Transverse colon (tissue), 4 donors: ENCODE measurements around the gene GSG1L. TPM values are rescaled to one million over a fixed set of nuclear protein-coding genes. Genes with fewer than 3 reads are reported as not detected.

ENCODE experiments used
- DNase-seq: peaks from one replicate; pipeline ENCODE4 v3.0.0-alpha.2; 2019
- H3K27ac ChIP-seq, 4 donors: fragments of 200-600 bp; sonication (generic); 2 replicates each; pipeline ENCODE4 v1.5.1; 2016 to 2018; ENCODE audit warnings: inconsistent platforms in 4 of 4
- H3K27me3 ChIP-seq: fragments of 200-600 bp; sonication (generic); 2 replicates; pipeline ENCODE4 v1.5.1; 2017; ENCODE audit warnings: inconsistent platforms
- H3K36me3 ChIP-seq, 4 donors: fragments of 200-600 bp; sonication (generic); 2 replicates each; pipeline ENCODE4 v1.5.1; 2017 to 2019; ENCODE audit warnings: inconsistent platforms in 4 of 4
- H3K4me1 ChIP-seq, 4 donors: fragments of 200-600 bp; sonication (generic); 2 replicates each; pipeline ENCODE4 v1.5.1; 2017 to 2020; ENCODE audit warnings: inconsistent platforms in 4 of 4
- H3K4me3 ChIP-seq, 4 donors: fragments of 200-600 bp; sonication (generic); 1 replicate in 1 of 4; 2 replicates in 3 of 4; pipeline versions ENCODE4 v1.5.1 to v1.6.1; 2017 to 2019; ENCODE audit warnings: inconsistent platforms in 4 of 4
- H3K9me3 ChIP-seq, 2 donors: fragments of 200-600 bp; sonication (generic); 2 replicates each; pipeline ENCODE4 v1.5.1; 2017 to 2019; ENCODE audit warnings: inconsistent platforms in 2 of 2
- EP300 ChIP-seq: sonication (generic); formaldehyde crosslinking; IDR thresholded peaks from one replicate; pipeline ENCODE4 v1.6.1; 2017; ENCODE audit warnings: antibody characterized with exemption, low read depth
- POLR2A ChIP-seq: fragments of 450-650 bp; IDR thresholded peaks from one replicate; pipeline ENCODE4 v1.6.1; 2016; ENCODE audit warnings: antibody characterized with exemption, mild to moderate bottlenecking, moderate library complexity
- POLR2AphosphoS5 ChIP-seq, 3 donors: sonication (generic); formaldehyde crosslinking; IDR thresholded peaks; one replicate each; pipeline ENCODE4 v1.6.1; 2016; ENCODE audit warnings: antibody characterized with exemption in 3 of 3
- WGBS, 2 donors: methylation state at CpG; one replicate each; pipeline ENCODE4 v1.1.5; 2018; ENCODE audit warnings: low coverage in 1 of 2; 5-methylcytosine and 5-hydroxymethylcytosine counted together
- in situ Hi-C, 4 donors: fragments of 200-750 bp; cut with MboI; loops; one replicate each; pipeline versions ENCODE4 v1.15.0 to v1.15.1; 2017; ENCODE audit warnings: low sequenced_read_pairs in 3 of 4, low pct_ligation_motif_present in 1 of 4, low pct_unique_long_range_greater_than_20kb in 1 of 4
- intact Hi-C: fragments of 100-400 bp; cut with DNase I; formaldehyde crosslinking; loops from one replicate; pipeline ENCODE4 v1.15.1; 2023; ENCODE audit warnings: low total_unique reads
- total RNA-seq, 4 donors: library from RNA; depleted of rRNA; stranded (reverse); fragments of >200 nt; gene quantifications; one replicate each; pipeline ENCODE4 v1.1.0, GENCODE V29; 2016
- TF ChIP-seq, protein P1 (sequence below), 5 experiments: fragments of 200-600 bp in 3 of 5; fragments of 450-650 bp in 2 of 5; sonication (generic) in 3 of 5; IDR thresholded peaks; 1 replicate in 2 of 5; 2 replicates in 3 of 5; pipeline ENCODE4 v1.5.1; 2016 to 2017; ENCODE audit warnings: antibody characterized with exemption in 5 of 5, inconsistent platforms in 3 of 5, mild to moderate bottlenecking in 2 of 5, moderate library complexity in 1 of 5

Gene GSG1L
- total RNA-seq, 4 donors from 2014 or later: not detected

DNA sequence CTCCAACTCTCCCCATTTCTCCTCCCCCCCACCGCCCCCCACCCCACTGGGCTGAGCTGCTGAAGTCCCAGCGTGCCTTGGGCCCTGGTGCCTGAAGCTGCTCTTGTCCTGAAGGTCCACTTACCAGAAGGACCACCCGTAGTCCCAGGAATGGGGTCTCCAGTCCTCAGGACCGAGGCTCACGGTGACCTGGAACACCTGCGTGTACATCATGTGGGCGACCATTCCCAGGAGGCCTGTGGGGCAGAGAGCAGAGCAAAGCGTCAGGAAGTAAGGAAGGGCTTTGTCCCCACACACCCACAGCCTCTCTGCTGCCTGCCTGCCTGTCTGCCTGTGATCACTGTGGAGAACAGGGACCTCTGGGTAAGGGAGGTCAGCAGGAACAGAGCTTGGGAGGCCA lies 218.7 kb downstream of the GSG1L start:
- Histone ChIP-seq H3K4me3 (no peak overlapping the region), H3K4me1 (no peaks in the 10 kb centered on the region), H3K27me3 (no peaks in the 10 kb centered on the region), H3K9me3 (no peaks in the 10 kb centered on the region), H3K36me3 (no peaks in the 10 kb centered on the region), H3K27ac (no peak overlapping the region)
- no peak for DNase-seq
- intact Hi-C loops: no loop called here
- 84% methylated on average over 8 of the region's 8 CpGs; no CpG with 5 or more reads in 1 of the 2 donors for WGBS, 2 donors
- in situ Hi-C loops: no loop called here
- TF ChIP-seq, protein P1, sequence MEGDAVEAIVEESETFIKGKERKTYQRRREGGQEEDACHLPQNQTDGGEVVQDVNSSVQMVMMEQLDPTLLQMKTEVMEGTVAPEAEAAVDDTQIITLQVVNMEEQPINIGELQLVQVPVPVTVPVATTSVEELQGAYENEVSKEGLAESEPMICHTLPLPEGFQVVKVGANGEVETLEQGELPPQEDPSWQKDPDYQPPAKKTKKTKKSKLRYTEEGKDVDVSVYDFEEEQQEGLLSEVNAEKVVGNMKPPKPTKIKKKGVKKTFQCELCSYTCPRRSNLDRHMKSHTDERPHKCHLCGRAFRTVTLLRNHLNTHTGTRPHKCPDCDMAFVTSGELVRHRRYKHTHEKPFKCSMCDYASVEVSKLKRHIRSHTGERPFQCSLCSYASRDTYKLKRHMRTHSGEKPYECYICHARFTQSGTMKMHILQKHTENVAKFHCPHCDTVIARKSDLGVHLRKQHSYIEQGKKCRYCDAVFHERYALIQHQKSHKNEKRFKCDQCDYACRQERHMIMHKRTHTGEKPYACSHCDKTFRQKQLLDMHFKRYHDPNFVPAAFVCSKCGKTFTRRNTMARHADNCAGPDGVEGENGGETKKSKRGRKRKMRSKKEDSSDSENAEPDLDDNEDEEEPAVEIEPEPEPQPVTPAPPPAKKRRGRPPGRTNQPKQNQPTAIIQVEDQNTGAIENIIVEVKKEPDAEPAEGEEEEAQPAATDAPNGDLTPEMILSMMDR (IDR thresholded peaks at IDR 0.05): no peak
- TF ChIP-seq EP300 (no peak), POLR2AphosphoS5 (IDR thresholded peaks at IDR 0.05) (no peak), POLR2A (no peak)

DNA sequence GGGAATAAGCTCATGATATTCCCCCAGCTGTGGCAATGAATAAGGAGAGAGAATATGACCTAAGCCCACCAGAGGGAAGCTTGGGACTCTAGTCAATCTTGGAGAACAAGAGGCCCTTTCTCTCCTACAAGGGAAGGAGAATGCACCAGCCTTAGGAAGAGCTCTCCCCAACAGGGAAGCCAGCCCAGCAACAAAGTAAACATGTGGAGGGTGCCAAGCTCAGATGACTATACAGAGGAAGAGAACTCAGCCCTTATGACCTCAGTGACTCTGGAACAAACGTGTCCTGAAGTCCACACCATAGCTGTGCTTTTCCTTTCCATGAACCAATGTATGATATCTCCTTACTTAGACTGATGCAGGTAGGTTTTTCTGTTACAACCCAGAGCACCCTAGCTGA lies 219.7 kb downstream of the GSG1L start:
- H3K27me3 ChIP-seq: no peaks in the 10 kb centered on the region
- no peaks in the 10 kb centered on the region for H3K9me3 ChIP-seq
- intact Hi-C loops (no loop called here), in situ Hi-C loops (no loop called here)
- no peak for TF ChIP-seq POLR2A
- no peak for TF ChIP-seq POLR2AphosphoS5 (IDR thresholded peaks at IDR 0.05)
- TF ChIP-seq EP300: no peak
- TF ChIP-seq, protein P1 (IDR thresholded peaks at IDR 0.05): no peak
- H3K36me3 ChIP-seq: no peaks in the 10 kb centered on the region
- WGBS, 2 donors: 9 to 60% methylated on average over 1 of the region's 1 CpG
- no peaks in the 10 kb centered on the region for H3K4me1 ChIP-seq
- no peak for DNase-seq
- H3K4me3 ChIP-seq: no peak overlapping the region
- H3K27ac ChIP-seq: no peak overlapping the region

- no peak overlapping the region for H3K4me3 ChIP-seq
- no peak overlapping the region for H3K27ac ChIP-seq
- in situ Hi-C loops: no loop called here
- no peaks in the 10 kb centered on the region for H3K9me3 ChIP-seq
- no peaks in the 10 kb centered on the region for H3K27me3 ChIP-seq
- no peaks in the 10 kb centered on the region for H3K36me3 ChIP-seq
- no peak for TF ChIP-seq POLR2AphosphoS5 (IDR thresholded peaks at IDR 0.05)
- TF ChIP-seq, protein P1 (IDR thresholded peaks at IDR 0.05): no peak
- no peak for TF ChIP-seq EP300
- TF ChIP-seq POLR2A: no peak
- intact Hi-C loops: no loop called here
- H3K4me1 ChIP-seq: no peaks in the 10 kb centered on the region
- no peak for DNase-seq
- WGBS, 2 donors: 82 to 88% methylated on average over 24 of the region's 24 CpGs
Observed at GRCh38 chr16:27841911-27842310, 221.6 kb downstream of the GSG1L start.

DNA sequence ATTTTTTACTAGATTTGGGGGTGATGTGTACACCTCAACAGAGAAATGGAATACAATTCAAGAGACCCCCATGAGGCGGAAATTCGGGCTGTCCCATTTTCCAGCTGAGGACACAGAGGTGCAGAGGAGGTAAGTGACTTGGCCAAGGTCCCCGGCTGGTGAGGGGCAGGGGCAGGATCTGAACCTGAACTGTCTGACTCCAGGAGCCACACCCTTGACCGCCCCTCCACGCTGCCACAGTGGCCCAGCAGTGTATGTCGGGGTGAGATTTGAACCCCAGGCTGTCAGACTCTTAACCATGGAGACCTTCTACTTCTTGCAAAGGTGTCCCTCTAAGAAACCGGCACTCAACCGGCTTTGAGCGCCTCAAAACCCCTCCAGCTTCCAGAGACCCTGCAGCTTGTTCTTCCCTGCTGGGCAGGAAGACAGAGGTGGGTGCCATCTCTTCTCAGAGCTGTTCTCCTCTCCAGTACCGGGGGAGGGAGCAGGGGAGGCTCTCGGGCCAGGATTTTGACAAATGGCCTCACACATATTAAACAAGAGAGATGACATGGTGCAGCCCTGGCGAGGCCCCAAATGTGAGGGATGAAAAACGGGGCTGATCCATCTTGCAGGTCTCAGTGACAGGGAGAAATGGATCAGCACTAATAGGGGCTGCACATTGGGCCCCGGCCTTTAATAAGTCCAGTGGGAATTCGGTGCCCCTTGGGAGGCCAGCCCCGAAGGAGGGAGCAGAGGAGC lies 222.3 kb downstream of the GSG1L start:
- TF ChIP-seq POLR2A (no peak), EP300 (no peak)
- H3K9me3 ChIP-seq: peaks cover 0 to 4% of the 10 kb centered on the region in 2 donors
- H3K36me3 ChIP-seq: no peaks in the 10 kb centered on the region
- intact Hi-C loops (no loop called here), in situ Hi-C loops (no loop called here)
- H3K27me3 ChIP-seq: no peaks in the 10 kb centered on the region
- WGBS, 2 donors: 73% methylated on average over 16 of the region's 16 CpGs; no CpG with 5 or more reads in 1 of the 2 donors
- no peak for DNase-seq
- no peak overlapping the region for H3K4me3 ChIP-seq
- H3K4me1 ChIP-seq: no peaks in the 10 kb centered on the region
- no peak overlapping the region for H3K27ac ChIP-seq
